OCI-LY3 (cell line): Measurements from ENCODE around the gene DUSP2.
"Not testable (repeated sequence)": the region's sequence is repeated elsewhere in the genome, so short reads cannot be mapped to it uniquely, and the experiment has no call there.

Experiments used
- EZH2phosphoT487 ChIP-seq: fragments of 200-600 bp; shearing (Covaris generic); IDR thresholded peaks from 2 replicates; pipeline ENCODE4 v1.6.1; 2018; ENCODE audit warnings: antibody characterized with exemption, mixed run types, low read depth
- TF ChIP-seq, protein P1 (sequence below): fragments of 200-600, 300-600 bp; sonication (generic); IDR thresholded peaks from 2 replicates; pipeline ENCODE4 v1.5.1; 2014; ENCODE audit warnings: antibody characterized with exemption, low read length, low read depth

DNA sequence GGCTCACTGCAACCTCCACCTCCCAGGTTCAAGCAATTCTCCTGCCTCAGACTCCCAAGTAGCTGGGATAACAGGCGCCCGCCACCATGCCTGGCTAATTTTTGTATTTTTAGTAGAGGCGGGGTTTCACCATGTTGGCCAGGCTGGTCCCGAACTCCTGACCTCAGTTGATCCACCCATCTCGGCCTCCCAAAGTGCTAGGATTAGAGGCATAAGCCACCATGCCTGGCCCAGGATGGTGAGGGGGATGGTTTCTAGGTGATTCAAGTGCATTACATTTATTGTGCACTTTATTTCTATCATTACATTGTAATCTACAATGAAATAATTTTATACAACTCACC, 3.6 kb downstream of the DUSP2 start:
- TF ChIP-seq, protein P1, sequence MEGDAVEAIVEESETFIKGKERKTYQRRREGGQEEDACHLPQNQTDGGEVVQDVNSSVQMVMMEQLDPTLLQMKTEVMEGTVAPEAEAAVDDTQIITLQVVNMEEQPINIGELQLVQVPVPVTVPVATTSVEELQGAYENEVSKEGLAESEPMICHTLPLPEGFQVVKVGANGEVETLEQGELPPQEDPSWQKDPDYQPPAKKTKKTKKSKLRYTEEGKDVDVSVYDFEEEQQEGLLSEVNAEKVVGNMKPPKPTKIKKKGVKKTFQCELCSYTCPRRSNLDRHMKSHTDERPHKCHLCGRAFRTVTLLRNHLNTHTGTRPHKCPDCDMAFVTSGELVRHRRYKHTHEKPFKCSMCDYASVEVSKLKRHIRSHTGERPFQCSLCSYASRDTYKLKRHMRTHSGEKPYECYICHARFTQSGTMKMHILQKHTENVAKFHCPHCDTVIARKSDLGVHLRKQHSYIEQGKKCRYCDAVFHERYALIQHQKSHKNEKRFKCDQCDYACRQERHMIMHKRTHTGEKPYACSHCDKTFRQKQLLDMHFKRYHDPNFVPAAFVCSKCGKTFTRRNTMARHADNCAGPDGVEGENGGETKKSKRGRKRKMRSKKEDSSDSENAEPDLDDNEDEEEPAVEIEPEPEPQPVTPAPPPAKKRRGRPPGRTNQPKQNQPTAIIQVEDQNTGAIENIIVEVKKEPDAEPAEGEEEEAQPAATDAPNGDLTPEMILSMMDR = not testable (repeated sequence)
- TF ChIP-seq EZH2phosphoT487 = not testable (repeated sequence)
